Measurements from ENCODE around the gene GNG3.
A peak's percentile ranks its signal among the peaks of the same experiment; 100 is the strongest.
"Not testable (repeated sequence)": the region's sequence is repeated elsewhere in the genome, so short reads cannot be mapped to it uniquely, and the experiment has no call there.

GNG3 gene

DNA sequence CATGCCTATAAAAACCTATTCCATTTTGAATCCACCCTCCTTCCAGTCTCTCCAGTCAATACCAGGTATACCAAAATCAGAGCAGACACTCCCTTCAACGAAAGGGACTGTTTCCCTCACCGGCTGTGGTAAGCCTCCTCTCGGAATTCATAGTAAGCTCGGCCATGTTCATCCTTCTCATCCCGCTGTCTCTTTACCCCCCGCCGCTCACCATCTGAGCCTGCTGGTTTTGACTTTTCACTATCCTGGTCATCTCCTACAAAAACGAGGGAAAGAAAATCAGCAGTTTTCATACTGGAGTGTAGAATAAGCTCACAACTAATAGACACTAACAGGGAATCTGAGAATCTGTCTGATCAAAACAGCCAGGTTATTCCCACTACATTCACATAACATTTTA is 16.7 kb downstream of the GNG3 start:
- no peak for DNase-seq

- no peak for DNase-seq
Measured at GRCh38 chr11:62725646-62726045, 18.2 kb downstream of the GNG3 start.

- DNase-seq, result no peak
Measured at GRCh38 chr11:62726156-62726914, 18.9 kb downstream of the GNG3 start.

DNA sequence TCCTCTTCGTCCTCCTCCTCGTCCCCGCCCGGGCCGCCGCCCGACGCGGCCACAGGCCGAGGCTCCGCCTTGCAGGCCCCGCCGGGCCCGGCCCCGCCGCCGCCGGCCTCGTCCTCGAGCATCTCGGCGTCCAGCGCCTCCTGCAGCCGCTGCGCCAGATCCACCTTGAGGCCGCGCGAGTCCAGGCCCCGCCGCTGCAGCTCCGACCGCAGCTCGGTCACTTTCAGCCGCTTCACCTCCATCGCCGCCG is 19.4 kb downstream of the GNG3 start:
- no peak for DNase-seq

- peak; percentile 98 for DNase-seq
Measured at GRCh38 chr11:62727165-62727871, 19.8 kb downstream of the GNG3 start, which contains the start of gene HNRNPUL2. HNRNPUL2 (minus strand) TSS chr11:62727457; CDS start chr11:62727156, 301 bp downstream.

DNA sequence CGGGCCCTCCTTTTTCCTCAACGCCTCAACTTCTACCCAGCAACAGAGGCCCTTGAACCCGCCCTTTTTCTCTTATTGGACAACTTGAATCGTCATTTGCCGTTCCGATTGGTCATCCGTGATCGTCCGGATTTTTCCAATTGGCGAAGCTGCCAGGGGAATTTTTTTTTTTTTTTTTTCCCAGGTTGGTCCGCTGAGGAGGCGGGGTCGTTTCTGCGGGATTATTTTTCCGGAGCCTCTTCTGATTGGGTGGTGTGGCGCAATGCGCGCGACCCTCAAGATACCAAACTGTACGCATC is 20.3 kb downstream of the GNG3 start:
- peak; percentile 95 for DNase-seq

- DNase-seq, result peak; percentile 70
Measured at GRCh38 chr11:62728171-62728988, 20.9 kb downstream of the GNG3 start, which contains the start of gene TTC9C. TTC9C (plus strand) TSS chr11:62728486; CDS start chr11:62728849, 363 bp downstream.

- DNase-seq, result not testable (repeated sequence)
Measured at GRCh38 chr11:62730076-62730475, 22.6 kb downstream of the GNG3 start.

- DNase-seq, result no peak
Measured at GRCh38 chr11:62732830-62733229, 25.4 kb downstream of the GNG3 start.

- DNase-seq, result no peak
Measured at GRCh38 chr11:62737196-62737595, 29.7 kb downstream of the GNG3 start.

GRCh38 chr11:62747475-62748160 is 40.1 kb downstream of the GNG3 start:
- DNase-seq, result no peak

- not testable (repeated sequence) for DNase-seq
Measured at GRCh38 chr11:62749931-62750330, 42.5 kb downstream of the GNG3 start.

- DNase-seq, result no peak
Measured at GRCh38 chr11:62752177-62752785, 44.8 kb downstream of the GNG3 start.

DNA sequence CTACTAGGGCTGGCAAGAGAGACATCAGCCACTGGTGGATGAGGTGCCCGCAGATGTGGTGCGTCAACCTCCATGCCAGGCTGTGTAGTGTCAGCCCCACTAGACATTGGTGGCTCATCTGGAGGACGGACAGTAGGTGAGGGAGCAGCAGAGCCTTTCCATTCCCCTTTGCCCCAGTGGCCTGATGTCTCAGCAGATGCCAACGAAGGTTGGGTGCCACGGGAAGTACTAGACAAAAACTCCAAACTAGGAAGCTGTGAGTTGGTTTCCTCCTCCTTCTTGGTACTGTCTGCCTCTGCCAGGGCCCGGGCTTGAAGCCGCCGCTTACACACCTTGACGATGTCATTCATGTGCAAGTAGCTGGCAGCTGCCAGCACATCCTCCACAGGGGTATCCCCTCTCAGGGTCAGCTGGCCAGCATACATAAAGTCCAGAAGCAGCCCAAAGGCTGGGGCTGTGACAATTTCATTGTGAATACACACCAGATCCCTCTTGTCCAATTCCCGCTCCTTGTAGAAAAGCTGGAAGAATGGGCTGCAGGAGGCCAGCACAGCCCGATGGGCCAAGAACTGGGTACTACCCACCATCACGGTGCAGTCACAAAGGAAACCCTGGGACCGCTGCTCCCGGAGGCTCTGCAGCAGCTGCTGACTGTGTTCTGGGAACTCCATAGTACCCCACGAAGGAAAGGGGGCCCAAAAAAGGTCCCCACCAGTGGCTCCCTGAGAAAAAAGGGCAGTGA is 45.7 kb downstream of the GNG3 start:
- no peak for DNase-seq

DNA sequence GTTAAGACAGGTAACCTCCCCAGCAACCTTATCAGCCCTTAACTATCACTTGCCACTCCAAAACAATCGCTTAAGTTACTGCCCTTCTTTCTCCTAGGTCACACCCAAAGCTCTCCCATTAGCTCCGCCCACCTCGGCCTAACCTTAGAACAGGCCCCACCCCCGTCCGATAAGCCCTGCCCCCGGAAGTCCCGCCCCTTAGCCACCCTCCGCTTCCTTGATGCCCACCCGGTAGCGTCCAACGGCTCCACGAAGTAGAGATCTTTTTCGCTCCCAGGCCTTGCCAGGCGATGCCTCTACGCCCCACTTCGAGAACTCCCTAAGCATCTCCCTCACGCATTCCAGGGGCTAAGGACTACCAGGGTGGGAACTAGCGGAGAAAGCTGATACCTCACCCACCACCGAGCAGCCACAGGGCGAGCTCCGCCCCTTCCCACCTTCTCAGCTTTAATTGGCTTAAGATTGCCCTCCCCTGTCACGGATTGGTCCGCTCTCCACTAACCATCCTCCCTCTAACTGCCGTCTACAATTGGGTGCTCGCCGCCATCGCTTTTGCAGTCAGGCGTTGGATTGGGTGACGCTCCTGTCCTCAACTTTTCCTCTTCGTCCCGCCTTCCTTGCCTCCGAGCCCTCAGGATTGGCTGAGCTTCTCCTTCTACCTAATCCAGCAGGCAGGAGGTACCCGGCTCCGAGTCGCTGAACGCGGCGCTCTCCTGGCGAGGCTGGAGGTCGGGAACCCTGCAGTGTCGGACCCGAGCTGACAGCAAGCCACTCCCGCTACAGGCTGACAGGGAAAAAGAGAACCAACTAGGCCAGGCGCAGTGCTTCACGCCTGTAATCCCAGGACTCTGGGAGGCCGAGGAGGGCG is 46.5 kb downstream of the GNG3 start, which contains the start of gene ZBTB3:
Gene ZBTB3, minus strand, starts transcription at position 425 of the 868 bp plus-strand sequence. CDS start 496 bp downstream, outside the sequence.
- peak; percentile 100 for DNase-seq

DNA sequence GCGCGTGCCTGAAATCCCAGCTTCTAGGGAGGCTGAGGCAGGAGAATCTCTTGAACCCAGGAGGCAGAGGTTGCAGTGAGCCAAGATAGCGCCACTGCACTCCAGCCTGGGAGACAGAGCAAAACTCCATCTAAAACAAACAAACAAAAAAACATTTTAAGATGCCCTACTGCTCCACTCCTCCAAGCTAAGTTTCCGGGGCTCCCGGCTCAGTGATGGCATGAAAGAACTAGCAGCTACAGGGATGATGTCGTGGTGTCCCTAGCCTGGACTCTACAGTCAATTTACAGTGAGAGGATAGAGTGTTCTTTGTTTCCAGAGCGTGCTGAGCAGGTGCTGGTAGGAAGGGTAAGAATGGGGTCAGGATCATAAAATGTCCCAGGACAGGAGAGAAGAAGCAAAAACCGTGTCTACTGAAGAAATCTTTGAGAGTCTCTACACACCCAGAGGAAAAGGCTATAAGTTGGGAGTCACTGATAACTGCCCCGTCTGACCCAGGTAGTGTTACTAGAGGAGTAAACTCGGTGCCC is 47.7 kb downstream of the GNG3 start:
- no peak for DNase-seq

DNA sequence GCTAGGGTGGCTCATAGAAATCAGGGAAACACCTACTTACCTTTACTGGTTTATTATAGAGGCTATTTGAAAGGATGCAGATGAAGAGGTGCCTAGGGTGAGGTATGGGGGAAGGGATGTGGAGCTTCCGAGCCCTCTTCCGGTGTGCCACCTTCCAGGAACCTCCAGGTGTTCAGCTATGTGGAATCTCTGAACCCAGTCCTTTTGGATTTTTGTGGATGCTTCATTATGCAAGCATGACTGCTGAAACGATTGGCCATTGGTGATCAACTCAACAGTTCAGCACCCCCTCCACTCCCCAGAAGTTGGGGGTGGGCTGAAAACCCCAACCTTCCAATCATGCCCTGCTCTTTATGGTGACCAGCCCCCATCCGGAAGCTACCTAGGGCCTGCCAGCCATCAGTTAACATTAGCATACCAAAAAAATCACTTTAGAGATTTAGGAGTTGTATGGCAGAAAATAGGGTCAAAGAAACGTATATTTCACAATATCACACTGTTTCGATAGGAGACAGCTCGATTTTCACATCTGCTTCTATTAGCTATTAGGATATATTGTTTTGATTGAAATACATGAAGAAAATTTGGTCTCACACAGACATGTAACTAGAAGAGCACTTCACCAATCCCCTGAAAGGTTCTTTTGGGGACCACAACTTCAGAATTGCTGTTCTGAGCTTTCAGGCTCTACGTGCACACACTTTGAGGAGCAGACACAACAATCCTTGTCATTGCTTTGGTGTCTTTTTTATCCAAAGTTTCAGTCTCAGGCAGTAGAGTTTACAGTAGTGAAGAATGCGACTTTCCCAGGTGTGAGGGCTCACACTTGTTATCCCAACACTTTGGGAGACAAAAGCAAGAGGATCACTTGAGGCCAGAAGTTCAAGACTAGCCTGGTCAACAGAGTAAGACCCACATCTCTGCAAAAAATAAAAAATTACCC is 50.6 kb downstream of the GNG3 start:
- DNase-seq, result no peak
